ENCODE measurements around the gene KRT23.

KRT23 gene

GRCh38 chr17:40879026-40879425, 58.4 kb downstream of the KRT23 start:
- Mint-ChIP-seq H3K27ac (no peak overlapping the region), H3K9me3 (no peaks in the 10 kb centered on the region), H3K4me1 (ENCODE audit: low read depth) (no peaks in the 10 kb centered on the region), H3K36me3 (ENCODE audit: low read depth) (no peaks in the 10 kb centered on the region), H3K27me3 (peaks cover 7% of the 10 kb centered on the region), H3K4me3 (no peak overlapping the region)

- Mint-ChIP-seq H3K4me3 (no peak overlapping the region), H3K36me3 (ENCODE audit: low read depth) (no peaks in the 10 kb centered on the region), H3K4me1 (ENCODE audit: low read depth) (no peaks in the 10 kb centered on the region), H3K27ac (no peak overlapping the region), H3K9me3 (no peaks in the 10 kb centered on the region), H3K27me3 (peaks cover under 1% of the 10 kb centered on the region)
Observed at GRCh38 chr17:40878044-40878443, 59.4 kb downstream of the KRT23 start.

GRCh38 chr17:40873801-40874200, 63.6 kb downstream of the KRT23 start:
- H3K27me3 Mint-ChIP-seq, result peaks cover 21% of the 10 kb centered on the region
- no peaks in the 10 kb centered on the region for H3K9me3 Mint-ChIP-seq
- no peaks in the 10 kb centered on the region for H3K36me3 Mint-ChIP-seq (ENCODE audit: low read depth)
- H3K4me1 Mint-ChIP-seq (ENCODE audit: low read depth), result no peaks in the 10 kb centered on the region
- no peak overlapping the region for H3K4me3 Mint-ChIP-seq
- no peak overlapping the region for H3K27ac Mint-ChIP-seq

GRCh38 chr17:40873255-40873654, 64.2 kb downstream of the KRT23 start:
- no peaks in the 10 kb centered on the region for H3K9me3 Mint-ChIP-seq
- no peaks in the 10 kb centered on the region for H3K4me1 Mint-ChIP-seq (ENCODE audit: low read depth)
- H3K4me3 Mint-ChIP-seq, result no peak overlapping the region

More at GRCh38 chr17:40873255-40873654, 64.2 kb downstream of the KRT23 start:
- H3K36me3 Mint-ChIP-seq (ENCODE audit: low read depth), result no peaks in the 10 kb centered on the region
- no peak overlapping the region for H3K27ac Mint-ChIP-seq
- peaks cover 21% of the 10 kb centered on the region for H3K27me3 Mint-ChIP-seq

All from stimulated activated naive CD8-positive, alpha-beta T cell treated with anti-CD3 and anti-CD28 coated beads, Interleukin-15, Interleukin-2, amounts not matched to agents 100 ng/mL and 50 ng/mL, for 24 hours (primary cell).